GM21381 (cell line): ENCODE data around the gene ABCC4.

Experiments used
- ATAC-seq: cut with Tn5 transposase; IDR thresholded peaks from one replicate; pipeline ENCODE4 v1.9.1; 2021; ENCODE audit warnings: mild to moderate bottlenecking, moderate library complexity; ENCODE audit not compliant: unreplicated experiment

Gene ABCC4

DNA sequence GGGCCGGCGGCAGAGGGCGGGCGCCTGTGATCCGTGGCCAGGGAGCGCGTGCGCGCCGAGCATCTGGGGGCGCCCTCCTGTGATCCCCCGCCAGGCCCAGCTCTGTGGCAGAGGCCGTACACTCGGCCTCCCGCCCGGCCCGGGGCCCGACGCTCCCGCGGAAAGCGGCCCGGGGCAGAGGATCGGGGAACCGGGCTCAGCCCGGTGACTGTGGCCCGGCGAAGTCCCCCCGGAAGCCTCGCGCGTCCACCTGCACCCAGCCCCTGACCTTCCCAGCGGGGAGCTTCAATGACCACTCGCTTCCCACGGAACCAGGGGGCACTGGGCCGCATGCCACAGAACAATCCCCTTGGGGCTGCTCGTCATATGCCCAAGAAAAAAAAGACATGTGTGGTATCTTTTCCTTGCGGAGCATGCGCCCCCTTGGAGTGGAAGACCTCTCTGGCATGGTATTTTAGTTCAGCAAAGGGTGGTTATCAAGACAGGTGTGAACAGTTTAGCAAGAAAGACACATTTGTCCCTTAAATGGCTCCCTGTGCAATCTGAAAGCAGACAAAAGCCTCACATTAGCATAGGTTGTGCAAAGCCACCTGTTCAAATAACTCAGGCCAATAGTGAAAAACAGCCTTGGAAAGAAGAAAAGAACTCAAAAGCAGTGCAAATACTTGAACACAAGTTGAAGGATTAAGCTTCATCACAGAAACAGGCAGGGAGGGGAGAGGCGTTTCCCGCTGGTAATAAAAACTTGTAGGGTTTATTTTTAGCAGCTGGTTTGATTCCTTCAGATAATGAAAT is 298.0 kb downstream of the ABCC4 start:
- no peak for ATAC-seq

DNA sequence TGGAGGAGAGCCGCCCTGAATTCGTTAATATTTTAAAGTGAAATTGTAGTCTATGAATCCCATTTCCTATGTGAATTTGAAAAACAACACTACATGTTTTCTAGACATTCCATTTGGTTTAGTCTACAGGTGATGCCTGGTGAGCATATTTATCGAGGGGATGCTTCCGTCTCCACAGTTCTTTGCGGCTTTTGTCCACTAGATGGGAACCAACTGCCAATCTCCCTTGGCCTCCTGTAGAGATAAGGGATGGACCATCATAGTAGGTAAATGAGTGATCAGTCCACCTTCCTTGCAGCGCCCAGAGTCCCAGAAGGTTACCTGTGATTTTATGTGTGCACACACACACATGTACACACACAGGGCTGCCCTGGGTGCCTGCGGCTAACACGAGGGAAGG is 299.1 kb downstream of the ABCC4 start:
- ATAC-seq: no peak

DNA sequence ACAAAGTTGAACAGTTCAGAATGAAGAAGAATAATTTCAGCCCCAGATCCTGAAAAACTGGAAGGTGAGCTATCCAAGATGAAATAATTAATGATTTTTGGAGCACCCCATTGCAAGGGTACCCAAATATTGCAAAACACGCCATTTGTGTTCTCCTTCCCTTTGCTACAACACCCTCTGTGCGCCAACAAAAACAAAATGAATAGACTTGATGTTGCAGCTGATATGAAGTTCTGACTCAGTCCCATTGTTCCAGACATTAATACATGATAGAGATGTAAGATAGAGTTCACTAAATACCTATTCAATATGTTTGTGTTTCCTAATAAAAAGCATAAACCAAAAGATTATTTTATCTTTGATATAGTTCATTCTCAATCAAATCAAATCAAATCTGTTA is 301.4 kb downstream of the ABCC4 start:
- ATAC-seq: no peak

DNA sequence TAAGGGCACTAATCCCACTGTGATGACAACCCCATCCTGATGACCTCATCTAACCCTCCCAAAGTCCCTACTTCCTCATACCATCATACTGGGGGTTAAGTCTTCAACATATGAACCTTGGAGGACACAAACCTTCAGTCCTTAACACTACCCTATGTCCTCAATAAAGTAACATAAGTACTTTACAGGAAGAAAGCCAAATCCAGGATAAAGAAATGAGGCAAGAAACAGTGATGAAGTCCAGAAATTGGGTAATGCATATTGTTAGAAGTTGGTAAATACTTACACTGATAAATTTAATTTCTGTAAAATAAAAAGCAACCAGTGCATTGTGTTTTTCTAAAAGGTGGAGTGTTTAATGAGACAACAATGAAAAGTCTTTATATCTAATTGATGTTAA is 304.1 kb downstream of the ABCC4 start:
- no peak for ATAC-seq

DNA sequence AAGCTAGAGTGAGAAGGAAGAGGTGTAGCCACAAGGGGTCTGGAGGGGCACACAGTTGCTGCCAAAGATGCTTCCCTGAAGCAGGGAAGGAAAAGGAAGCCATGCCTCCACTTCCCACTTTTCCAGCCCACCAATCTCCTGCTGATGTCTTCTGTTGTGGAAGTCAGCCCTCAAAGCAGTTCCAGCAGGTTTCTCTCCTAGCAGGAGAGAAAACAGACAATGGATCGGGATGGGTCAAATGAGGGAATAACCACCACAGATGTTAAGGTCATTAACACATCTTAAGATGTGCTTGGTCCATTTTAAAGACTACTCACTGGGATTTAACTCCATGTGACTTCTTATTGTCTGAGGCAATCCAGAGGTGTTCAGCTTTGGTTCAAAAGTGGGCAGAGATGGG is 304.8 kb downstream of the ABCC4 start:
- ATAC-seq: no peak

DNA sequence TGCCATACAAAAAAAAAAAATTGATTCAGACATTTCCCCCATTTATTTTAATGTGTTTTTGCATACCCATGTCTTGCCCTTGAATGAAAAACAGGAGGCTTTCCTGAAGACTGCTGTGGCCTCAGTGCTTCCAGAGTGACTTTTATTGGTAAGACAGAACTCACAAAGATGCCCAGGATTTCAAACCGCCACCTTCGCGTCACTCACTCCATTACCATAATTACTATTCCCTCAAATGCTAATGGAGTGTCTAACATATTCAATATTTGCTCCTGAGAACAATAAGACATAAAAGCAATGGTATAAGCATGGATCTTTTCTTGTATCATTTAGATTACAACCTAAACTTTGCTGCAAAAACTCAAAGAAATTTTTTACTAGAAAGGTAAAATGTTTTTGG is 306.7 kb downstream of the ABCC4 start:
- no peak for ATAC-seq

DNA sequence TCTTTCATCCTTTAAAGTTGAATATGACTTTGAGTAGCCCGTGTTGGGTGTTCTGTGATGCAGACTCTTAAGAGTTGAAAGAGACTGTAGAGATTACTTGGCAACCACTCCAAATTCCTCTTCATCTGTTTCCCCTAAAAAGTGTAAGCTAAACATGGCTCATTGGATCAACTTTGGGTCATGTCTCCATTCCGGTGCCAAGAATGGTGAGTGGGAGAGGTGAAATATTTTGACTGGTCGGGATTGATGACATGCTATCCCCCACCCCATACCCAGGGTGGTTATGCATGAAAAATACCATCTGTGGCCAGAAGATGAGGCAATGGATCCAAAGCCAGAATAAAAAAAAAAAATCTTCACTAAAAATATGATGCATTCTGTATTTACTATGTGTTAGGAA is 307.6 kb downstream of the ABCC4 start:
- no peak for ATAC-seq

DNA sequence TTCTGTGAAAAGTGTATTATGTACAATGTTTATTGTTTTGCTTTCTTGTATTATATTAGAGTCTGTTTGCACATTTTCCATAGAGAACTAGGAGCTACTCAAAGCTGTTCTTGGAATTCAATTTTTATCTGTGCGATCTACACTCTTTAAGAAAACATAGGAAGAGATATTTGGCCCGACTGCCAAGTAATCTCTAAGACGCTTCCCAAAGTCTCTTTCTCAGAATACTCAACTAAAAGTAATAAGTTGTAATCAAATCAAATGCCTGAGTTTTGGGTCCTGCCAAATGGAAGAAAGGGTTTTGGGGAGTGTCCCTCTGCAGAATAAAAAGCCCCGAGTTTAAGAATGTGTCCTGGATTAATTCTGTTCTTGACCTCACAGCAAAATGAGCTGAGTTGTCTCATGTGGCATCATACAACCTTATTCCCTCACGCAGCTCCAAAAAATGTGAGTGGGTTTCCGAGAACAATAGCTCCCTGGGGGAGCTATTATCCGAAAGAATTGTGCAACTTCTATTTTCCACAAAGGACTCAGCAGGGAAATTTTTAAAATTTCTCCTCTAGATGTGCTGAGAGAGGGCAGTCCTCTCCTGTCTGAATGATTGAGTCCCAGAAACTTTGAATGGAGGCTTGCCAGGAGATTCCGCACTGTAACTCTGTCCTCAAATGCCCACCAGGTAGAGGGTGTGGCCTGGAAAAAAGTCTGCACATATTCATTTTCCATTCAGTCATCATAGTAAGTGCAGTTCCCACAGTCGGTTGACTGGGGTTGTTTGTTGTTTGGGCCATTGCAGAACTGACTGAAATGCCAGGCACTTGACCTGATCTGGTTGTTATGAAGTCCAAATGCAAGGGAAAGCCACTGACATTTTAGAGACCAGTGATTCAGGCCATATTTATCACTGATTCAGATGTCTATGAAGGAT is 309.0 kb downstream of the ABCC4 start:
- ATAC-seq: no peak

DNA sequence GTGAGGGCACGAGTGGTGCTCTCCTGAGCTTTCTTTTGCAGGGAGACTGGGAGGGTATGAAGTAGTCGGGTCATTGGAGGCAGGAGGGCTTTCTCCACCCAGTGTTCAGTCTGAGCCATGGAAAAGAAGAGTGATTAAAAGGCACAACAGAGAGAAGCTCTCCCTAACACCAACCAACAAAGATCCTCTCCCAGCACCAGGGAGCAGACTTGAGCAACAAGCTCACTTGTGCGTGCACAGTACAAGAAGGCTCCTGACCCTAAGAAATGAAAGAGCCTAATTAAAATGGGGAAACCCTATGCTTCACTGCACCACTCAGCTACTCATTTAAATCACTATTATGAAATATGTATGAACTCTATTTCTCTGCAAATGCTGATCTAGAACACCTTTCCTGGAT is 312.6 kb downstream of the ABCC4 start:
- no peak for ATAC-seq

DNA sequence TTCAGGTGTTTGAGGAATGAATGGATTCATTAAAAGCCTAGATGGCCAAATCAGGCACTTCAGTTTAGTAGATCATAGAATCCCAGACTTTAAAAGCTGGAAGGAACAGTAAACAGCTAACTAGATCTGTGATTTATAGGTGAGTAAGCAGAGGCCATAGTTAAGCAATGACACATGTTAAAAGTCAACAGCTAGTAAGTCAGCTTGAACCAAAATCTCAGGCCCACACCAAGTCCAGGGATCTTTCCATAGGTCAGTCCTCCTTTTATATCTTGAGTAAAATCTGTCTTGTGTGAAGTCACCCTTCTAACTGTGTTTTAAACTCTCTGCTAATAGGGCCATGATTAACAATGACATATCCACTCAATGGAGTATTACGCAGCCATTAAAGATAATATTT is 313.4 kb downstream of the ABCC4 start:
- no peak for ATAC-seq

DNA sequence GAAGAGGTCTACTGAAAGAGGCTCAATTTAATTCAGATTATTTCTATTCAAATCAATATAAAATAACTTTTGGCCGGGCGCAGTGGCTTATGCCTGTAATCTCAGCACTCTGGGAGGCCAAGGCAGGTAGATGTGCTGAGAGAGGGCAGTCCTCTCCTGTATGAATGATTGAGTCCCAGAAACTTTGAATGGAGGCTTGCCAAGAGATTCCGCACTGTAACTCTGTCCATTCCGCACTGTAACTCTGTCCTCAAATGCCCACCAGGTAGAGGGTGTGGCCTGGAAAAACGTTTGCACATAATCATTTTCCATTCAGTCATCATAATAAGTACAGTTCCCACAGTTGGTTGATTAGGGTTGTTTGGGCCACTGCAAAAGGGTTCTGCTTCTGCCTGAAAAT is 314.2 kb downstream of the ABCC4 start:
- ATAC-seq: no peak

DNA sequence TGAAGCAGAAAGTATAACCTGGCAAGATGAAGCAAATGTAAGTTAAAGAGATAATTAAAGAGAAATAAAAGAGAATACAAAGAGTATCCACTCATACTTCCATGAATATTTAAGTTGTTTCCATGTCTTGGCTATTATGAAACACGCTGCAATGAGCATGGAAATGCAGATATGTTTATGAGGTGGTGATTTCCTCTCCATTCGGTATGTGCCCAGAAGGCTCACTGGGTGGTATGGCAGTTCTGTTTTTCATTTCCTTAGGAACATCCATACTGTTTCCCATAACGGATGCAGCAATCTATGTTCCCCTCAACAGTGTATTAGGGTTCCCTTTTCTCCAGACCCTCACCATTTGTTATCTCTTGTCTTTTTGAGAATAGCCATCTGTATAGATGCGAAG is 316.3 kb downstream of the ABCC4 start:
- ATAC-seq: no peak

DNA sequence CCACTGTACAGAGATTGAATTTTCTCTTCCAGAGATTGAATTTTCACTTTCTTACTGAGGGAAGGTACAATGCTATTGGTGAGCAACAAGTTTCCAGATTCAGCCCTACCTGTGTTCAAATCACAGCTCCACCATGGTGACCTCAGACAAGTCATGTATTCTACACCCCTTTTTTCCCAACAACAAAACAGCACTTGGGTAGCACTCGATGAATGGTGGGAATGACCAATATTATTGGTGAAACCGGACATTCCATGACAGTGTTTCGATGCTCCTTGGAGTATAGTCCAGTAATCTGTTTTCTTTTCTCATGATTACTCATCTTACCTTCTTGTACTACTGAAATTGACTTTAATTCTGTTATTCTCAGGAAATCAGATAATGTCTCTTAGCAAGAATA is 322.7 kb downstream of the ABCC4 start:
- no peak for ATAC-seq

DNA sequence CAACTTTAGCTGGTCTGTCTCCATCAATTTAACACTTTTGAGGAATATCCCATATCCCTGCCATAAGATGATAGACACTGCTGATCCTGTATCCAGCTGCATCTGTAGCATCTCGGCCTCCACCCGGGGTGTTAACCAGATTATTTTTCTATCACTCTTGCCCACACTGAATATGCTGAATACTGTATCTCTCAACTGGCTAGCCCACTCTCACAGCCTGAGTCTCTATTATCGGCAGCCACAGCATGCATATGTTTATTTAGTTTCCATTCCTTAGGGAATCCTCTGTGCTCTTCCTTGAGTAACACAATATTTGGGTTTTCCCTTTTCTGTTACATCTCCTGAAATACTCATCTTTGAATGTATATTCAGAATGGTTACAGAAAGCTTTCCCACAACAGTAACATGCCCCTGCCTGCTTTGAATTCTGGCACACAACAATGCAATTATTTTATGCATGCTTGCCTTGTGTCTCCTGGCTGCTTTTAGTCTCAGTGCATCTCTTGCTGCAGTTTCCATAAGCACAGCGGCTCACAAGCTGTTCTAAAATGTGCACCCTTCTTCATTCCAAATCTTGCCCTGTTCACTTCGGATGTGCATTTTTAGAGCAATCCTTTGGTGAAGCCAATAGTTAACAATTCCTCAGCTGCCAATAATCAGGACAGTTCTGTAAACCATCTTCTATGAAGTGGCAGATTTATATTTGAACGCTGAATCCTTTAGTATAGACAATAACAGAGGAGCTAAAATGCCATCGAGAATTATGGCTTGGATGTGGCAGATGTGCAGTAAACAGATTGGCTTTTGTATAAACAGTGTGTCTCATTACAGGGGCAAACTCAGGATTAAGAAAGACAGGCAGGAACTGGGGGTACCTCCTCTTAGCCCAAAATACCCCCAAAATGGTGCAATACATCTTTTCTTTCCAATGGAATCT is 327.0 kb downstream of the ABCC4 start:
- ATAC-seq: no peak

DNA sequence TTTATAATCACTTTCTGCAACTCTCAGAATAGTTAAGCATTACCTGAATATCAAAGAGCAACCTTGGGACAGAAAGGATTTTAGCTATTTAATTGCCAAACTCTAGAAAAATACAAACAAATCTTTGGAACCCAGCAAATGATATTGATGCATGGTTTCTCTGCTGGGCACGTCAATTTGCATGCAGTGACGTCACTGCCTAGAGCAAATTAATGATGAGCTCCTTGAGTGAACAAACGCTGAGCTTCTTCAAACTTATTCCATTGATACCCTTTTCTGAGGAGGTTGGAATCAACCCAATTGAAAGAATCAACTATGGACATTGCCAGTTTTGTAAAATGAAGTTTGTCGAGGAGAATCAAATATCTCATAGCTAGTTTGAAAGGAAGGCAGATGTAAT is 329.0 kb downstream of the ABCC4 start:
- no peak for ATAC-seq
